GM21737 (cell line): ENCODE measurements around the gene HAPSTR1.

Experiments used
- ATAC-seq: cut with Tn5 transposase; IDR thresholded peaks from one replicate; pipeline ENCODE4 v1.9.1; 2021; ENCODE audit warnings: mild to moderate bottlenecking, moderate library complexity; ENCODE audit not compliant: unreplicated experiment

HAPSTR1 gene

DNA sequence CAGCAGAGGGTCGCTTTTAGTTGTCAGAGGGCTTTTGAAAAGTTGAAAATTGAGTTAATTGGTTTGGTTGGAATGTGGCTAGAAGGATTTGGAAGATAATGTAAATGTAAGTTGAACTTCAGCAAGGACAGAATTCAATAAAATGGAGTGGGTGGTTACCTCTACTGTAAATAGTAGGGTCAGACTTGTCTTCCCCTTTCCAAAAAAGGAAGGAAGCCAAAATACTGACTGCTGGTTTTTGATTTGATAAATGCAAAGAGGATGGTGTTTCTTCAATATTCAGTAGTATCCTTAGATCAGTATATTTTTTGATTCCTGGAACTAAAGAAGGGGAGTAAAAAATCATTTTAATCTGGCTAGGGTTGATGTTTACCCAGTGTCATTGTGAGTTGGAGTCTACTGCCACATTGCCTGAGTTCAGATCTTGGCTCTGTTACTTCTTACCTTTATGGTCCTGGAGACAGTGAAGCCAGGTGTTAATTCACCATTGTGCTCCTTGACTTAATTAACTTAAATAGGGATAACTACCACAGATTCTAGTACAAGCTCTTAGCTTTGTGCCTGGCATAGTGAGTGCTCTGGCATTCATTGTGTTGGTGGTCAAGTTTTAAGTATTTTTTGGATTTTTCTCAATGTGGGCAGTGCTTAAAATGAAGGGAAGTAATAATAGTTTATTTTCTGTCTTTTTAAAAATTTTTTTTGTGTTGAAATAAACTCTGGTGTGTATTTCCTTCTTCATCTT is 4.4 kb downstream of the HAPSTR1 start:
- ATAC-seq = no peak

DNA sequence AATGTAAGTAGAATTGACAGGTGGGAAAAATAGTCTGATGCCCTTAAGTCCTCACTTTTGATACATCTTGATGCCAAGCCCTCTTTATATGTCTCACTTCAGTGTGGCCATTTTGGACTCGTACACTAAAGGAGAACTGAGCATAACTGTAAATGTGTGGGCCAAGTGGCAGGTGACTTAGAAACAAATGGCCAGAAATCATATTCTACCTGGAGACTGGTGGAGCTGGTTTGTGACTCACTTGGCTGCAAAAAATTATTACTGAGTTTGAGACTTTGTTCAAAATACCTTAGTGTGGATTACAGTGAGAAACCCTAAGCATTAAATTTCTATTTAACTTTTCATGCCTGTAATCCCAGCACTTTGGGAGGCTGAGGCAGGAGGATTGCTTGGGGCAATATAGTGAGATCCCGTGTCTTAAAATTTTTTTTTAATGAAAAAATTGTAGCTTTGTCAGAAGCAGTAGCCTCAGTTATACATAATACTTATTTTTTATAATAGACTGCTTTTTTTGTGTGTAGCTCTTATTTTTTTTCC is 5.0 kb downstream of the HAPSTR1 start:
- no peak for ATAC-seq

DNA sequence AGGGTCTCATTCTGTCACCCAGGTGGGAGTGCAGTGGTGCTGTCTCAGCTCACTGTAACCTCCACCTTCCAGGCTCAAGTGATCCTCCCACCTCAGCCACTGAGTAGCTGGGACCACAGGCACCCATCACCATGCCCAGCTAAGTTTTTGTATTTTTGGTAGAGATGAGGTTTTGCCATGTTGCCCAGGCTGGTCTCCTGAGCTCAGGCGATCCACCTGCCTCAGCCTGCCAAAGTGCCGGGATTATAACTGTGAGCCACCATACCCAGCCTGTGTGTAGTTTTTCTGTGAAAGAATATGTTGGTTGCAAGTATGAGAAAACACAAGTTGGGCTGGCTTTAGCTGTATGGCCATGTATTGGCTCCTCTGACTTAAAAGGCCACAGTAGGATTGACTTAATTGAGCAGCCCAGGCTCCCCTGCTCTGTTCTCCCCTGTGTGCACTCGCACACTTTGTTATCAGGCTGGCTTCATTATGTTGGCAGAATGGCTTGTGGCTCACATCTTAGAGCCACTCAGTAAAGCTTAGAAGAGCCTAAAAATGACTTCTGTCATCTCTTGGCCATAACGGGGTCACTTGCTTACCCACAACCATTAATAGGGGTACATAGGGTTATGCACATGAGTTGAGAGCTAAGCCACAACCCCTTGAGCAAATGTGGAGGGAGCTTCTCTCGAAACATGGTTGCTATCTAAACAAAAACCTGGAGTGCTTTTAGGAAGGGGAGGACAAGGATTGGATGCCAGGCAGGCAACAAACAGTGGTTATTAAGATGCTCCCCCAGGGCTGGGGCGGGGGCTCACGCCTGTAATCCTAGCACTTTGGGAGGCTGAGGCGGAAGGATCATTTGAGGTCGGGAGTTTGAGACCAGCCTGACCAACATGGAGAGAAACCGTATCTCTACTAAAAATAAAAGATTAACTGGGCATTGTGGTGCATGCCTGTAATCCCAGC is 6.1 kb downstream of the HAPSTR1 start:
- no peak for ATAC-seq

DNA sequence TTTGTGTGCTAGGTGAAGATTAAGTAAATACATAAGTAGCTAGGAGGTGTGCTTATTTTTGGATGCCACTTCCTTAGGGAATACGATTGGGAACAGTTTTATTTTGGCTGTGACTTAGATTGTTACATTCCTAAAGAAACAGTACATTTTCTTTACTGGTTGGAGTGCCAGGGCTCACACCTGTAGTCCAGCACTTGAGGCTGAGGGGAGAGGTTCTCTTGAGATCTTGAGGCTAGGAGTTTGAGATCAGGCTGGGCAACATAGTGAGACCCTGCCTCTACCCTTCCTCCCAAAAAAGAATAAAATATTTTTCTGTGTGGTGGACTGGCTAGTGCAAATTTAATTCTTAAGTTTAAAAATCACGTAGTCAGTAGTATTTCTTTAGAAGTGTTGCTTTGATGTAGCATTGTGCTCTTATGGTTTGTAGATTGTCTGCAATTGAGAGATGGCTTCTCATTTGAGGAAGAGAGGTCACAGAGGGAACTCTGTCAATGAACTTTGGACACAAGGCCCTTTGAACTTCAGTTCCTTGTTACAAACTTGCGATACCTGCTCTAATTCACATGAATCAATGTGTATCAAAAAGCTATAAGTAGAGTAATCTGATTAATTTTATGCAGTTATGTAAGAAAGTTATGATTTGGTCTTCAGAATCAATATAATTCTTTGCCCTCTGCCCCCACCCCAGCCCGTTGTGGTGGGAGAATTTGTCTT is 7.1 kb downstream of the HAPSTR1 start:
- no peak for ATAC-seq

DNA sequence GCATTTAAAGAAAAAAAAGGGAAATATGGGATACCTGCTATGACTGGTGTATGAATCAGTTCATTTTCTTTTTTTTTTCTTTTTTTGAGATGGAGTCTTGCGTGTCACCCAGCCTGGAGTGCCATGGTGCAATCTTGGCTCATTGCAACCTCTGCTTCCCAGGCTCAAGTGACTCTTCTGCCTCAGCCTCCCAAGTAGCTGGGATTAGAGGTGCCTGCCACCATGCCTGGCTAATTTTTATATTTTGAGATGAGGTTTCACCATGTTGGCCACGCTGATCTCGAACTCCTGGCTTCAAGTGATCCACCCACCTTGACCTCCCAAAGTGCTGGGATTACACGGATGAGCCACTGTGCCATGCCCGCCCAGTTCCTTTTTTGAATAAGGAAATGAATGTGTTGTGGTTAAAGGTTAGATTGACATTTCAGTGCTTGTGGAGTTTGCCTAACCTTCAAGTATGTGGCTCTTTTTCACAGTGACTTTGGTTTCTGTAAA is 7.7 kb downstream of the HAPSTR1 start:
- ATAC-seq = no peak

DNA sequence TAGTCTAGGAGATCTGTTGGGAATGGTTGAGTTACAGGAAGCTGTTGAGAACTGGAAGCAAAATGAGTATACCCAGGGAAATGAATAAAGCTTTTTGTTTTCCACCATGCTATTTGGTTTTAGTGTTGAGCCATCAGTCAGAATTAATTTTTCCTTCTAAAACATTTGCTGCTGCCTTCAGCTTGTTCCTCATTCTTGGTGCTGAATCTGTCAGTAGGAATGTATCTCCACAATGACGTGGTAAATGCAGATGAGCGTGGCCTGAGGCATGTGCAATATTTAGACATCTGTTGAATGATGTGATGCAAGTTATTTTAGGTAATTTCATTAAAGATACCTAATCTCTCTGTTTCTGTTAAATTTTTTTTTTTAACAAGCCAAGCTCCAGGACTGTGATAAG is 10.9 kb downstream of the HAPSTR1 start:
- no peak for ATAC-seq

DNA sequence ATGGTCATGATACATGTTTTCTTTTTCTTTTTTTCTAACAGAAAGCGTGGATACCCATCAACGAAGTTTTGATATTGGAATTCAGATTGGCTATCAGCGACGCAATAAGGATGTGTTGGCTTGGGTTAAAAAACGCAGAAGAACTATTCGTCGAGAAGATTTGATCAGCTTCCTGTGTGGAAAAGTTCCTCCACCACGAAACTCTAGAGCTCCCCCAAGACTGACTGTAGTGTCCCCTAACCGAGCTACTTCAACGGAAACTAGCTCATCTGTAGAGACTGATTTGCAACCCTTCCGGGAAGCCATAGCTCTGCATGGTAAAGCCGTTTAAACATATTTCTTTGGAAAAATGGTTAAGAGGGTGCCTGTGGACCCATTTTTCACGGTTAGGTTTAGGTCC is 11.5 kb downstream of the HAPSTR1 start:
- no peak for ATAC-seq

DNA sequence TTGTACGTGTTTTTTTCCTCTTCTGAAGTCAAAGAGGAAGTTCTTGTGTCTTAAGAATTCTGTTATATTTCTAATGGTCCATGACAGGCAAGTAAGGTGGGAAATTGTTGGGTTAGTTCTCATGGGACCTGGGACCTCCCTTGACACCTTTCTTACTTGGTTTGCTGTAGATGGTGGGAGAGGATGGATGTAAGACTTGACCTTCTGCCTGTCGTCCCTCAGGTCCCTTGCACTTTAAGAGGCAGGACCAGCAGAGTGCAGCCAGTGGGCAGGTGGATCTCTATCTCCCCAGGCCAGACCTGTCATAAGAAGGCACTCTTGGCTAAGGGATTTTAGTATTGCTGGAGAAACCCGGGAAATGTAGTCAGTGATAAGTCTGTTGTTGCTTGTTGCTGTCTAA is 12.1 kb downstream of the HAPSTR1 start:
- ATAC-seq = no peak

DNA sequence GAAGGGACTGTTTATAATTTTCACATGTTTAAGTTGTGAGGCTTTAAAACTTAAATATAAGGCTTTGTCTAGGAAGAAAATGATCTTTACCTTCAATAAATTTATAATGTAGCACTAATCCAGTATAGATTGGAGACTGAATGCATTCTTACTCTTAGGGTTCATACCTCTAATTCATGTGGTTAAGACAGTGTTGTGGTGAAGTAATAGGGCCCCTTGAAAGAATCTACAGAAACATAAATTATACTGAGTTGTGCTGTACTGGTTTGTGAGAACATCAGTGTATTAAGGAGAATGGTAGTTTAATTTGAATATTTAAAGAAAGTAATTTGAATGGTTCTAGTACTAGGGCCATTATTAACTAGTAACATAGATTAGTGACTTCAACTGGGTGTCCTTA is 13.7 kb downstream of the HAPSTR1 start:
- ATAC-seq = no peak

DNA sequence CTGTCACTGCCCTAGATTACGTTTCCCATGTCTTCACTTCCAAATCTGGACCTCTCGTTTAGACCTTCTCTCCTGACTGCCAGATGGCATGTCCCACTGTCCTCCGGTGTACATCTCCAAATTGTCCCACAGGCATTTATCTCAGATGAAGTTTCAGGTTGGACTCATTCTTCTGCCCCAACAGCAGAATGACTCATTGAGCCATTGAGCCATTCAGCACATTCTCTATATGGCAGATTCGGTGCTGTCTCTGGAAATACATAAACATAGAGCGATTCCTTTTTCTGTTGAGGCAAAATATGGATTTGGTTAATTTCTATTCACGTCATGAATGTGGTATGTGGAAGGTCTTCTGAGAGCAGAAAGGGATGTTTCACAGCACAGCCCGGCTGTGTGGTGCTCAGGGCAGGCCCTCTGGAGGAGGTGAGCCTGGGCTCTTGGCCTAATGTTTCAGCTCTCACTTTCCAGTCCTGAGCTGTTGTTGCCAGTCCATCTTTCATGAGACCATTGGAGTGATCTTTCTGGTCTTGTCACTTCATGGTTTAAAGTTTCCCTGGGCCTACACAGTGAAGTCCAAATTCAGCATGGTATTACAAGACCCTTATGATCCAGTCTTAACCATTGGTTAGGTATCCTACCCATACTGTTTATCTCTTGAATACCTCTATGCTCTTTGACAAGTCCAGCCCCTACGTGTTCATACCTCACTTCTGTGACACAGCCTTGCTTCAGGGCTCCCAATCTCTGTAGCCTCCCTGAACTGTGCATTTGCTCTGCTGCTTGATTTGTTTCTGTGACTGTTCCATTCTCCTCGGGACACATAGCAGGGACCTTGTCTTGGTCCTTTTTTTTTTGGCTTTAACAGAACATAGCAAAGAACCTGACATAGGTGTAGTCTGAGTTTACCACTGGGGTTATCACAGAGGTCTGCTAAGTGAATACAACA is 15.9 kb downstream of the HAPSTR1 start:
- no peak for ATAC-seq

DNA sequence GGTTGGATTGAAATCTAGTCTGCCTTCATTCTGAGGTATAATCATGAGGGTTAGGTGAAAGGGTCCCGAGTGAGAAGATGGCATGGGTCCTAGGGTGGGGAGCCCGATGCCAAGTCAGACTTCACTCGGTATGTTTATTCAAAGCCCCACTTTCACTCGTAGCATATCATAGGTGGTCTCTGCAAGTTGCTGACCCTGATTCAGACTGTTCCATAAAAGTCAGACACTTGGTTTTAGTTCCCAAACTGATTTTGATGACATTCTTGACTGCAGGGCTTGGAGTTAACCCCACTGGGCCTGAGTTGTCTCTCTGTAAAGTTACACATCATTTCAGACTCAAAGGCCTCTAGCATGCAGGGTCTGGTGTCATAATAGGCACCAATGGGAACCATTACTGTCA is 17.8 kb downstream of the HAPSTR1 start:
- ATAC-seq = no peak

DNA sequence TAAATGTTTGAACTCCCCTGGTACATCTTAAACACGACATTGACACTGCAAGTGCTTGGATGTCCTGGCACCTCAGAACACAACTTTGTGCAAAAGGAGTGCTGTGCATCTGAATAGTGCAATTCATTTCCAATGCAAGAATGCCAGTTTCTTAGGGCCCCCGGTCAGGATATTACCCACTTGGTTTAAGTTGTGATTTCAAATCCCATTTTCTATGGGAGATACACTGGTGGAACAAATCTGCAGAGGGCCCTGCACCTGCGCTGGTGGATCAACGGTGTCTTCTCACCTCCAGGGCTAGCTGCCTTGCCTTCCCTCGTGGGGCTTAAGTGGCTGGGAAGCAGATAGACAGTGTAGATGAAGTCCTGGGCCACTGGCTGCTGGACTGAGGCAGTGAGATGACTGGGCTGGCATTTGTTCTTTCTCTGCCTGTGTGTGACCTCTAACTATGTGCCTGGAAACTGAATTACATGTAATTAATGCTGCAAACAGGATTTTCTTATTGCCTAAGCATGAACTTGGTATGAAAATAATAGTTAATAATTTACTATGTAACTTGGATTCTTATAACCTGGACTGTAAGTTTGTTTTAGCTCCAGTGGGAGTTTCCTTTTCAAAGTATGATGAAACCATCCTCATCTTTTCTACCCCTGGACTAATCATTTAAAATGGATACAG is 20.9 kb downstream of the HAPSTR1 start:
- ATAC-seq = no peak

DNA sequence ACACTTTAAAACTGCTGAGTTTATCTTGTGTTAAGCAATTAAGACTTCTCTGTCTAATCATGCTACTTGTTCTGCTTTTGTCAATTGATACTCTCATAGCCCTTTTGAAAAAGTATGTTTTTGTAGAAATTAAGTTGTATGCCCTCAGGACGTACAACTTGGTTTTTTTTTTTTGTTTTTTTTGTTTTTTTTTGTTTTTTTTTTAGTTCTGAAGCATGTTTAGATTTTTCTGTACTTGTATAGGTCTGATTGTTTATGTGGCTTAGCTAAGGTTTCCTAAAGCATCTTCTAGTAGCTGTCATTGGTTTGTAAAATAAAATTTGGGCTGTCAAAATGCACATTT is 21.4 kb downstream of the HAPSTR1 start:
- no peak for ATAC-seq

DNA sequence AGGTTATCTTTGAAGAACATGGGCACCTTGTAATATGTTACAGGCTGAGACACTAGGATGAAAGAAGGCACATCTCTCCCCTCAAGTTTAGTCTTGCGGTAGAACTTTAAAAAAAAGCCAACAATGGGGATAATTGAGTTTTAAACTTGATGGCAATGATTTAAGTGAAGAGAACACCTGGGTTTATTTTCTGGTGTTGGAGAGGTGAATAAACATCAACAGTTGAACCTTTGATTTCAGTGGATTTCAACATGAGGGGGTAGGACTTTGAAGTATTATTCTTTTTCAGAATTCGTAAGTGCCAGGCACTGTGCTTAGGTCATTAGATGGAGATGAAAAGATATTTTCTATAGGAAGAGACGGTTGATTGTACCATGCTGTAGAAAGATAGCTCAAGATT is 22.3 kb downstream of the HAPSTR1 start:
- ATAC-seq = no peak

DNA sequence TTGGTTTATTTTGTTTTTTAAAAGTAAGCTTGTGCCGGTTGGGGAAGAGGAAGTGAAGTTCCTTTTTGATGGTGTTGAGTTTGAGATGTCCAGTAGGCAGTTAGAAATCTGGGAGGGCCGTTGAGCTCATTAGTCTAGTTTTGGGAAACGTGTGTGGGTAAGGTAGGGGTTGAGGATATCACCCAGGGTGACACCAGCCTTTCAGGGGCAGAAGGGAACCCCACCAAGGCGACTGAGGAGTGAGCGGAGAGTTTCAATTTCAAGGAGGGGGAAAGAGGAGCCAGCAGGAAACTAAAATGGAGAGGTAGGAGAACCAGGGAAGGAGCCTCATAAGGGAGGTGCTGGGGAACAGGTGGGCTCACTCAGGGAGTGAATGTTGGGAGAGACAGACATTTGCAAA is 22.7 kb downstream of the HAPSTR1 start:
- no peak for ATAC-seq

DNA sequence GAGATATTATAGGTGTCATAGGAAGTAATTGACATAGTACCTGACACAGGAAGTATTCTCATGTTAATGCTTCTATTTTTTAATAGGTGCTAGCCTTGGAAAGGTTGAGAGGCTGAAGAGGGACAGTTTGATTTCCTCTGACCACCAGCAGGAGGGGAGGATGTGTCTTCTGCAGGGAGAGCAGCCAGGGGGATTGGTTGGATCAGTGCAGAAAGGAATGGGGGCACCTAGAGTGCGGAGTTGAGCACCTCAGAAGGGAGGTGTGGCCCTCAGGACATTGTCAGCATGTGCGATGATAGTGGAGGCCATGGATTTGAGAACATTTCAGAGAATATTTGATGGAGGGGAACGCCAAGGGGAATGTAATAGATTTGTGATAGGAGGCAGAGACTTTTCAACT is 23.4 kb downstream of the HAPSTR1 start:
- no peak for ATAC-seq

DNA sequence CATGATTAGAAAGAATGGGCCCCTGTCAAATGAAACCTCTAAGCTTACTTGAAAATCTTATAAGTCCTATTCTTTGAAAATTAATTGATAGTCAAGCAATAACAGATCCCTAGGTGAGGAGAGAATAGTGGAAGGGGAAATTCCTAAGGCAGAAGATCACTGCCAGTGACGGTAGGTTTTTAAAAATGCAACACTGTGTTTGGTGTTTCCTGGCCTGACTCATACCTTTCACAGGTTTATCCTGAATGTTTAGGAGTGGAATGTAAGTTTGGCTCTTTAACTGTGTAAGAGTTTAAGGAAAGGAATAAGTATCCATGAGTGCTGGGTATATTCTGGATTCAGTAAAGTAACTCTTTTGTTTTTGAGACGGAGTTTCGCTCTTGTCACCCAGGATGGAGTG is 23.8 kb downstream of the HAPSTR1 start:
- no peak for ATAC-seq

DNA sequence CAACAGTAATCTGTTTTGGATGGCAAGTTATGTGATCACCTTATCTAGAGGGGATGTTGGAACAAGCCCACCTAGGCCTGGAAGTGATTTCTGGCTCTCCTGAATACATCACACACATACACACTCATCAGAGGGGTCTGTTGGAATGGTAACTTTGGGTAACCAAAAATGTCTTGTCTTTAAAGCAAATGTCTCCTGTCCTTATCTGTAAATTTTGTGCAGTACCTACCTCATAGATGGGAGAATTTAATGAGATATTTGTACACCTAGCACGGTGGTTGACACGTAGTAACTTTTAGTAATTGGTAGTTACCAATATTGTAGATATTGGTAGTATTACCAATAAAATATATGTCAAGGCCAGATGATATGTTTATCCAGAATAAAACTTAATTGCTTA is 24.7 kb downstream of the HAPSTR1 start:
- ATAC-seq = no peak

DNA sequence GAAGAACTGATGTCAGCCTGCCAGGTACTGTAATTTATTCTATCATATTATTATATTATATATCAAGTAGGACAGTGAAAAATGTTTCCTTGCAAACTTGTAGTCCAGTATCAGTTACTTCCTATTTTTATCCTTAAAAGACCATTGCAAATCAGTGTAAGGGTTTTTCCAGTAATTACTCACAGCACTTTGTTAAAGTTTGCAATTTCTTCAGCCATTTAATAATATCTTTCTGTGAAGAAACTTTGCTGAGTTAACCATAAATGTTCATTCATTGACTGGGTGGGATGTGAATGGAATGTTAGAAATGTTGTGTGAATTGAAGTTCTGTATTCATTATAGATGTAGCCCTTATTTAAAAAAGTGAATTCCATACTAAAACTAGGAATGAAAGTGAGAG is 26.7 kb downstream of the HAPSTR1 start:
- no peak for ATAC-seq

DNA sequence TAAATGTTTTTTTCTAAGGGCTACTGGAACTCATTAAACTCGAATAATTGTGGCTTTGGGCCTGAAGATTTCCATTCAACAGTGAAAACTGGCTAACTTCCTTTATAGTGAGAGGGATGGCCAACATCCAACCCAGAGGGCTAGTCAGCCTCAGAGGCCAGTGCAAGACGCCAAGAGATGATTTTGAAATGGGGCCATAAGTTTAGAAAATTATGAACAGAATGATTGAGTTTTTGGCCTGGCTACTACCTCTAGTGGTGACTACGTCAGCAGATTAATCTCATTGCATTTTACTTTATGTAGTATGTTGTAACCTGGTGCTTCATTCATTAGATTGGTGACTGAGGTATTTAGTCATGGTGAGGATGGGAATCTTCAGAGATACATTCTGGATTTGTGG is 28.4 kb downstream of the HAPSTR1 start:
- ATAC-seq = no peak
